ENCODE measurements around the gene BIRC6.

- no peak for TF ChIP-seq CTCF (conservative IDR thresholded peaks at IDR 0.05; ENCODE audit: low read length)
- no peak for TF ChIP-seq EZH2phosphoT487 (IDR thresholded peaks at IDR 0.05; ENCODE audit: borderline replicate concordance, low read depth, low read length)
These were observed 146.1 kb downstream of the BIRC6 start for GRCh38 chr2:32502941-32503340.
